Pancreas (tissue), 10 donors: Measurements from ENCODE around the gene ANAPC15. TPM values are rescaled to one million over a fixed set of nuclear protein-coding genes. Genes with fewer than 3 reads are reported as not detected.

ENCODE experiments used
- ATAC-seq, 4 donors: fragments of 200-7000 bp; cut with Tn5 transposase; one replicate each; pipeline versions ENCODE4 v1.8.0 to v1.9.1; 2020; ENCODE audit warnings: mild to moderate bottlenecking in 4 of 4, moderate library complexity in 4 of 4
- DNase-seq, 6 donors: peaks; one replicate each; pipeline ENCODE4 v3.0.0-alpha.2; 2020
- FAIRE-seq: peaks from 2 replicates; lab custom pipeline; 2012; peaks lifted over from hg19 to GRCh38; lab: Jason Lieb, UNC
- H3K27ac ChIP-seq, 4 donors: fragments of 200-600 bp; sonication (generic); 1 replicate in 3 of 4; 2 replicates in 1 of 4; pipeline versions ENCODE4 v1.5.0 to v1.8.0; 2020
- H3K27me3 ChIP-seq, 4 donors: fragments of 200-600 bp; one replicate each; pipeline ENCODE4 v1.8.0; 2021
- H3K36me3 ChIP-seq, 3 donors: fragments of 200-600 bp; sonication (generic) in 1 of 3; one replicate each; pipeline versions ENCODE4 v1.5.0 to v1.8.0; 2020 to 2021
- H3K4me1 ChIP-seq, 3 donors: fragments of 200-600 bp; one replicate each; pipeline ENCODE4 v1.8.0; 2021
- H3K4me3 ChIP-seq, 4 donors: fragments of 200-600 bp; sonication (generic) in 2 of 4; one replicate each; pipeline versions ENCODE4 v1.5.0 to v1.8.0; 2020 to 2021
- H3K9me3 ChIP-seq, 4 donors: fragments of 200-600 bp; one replicate each; pipeline ENCODE4 v1.8.0; 2021
- CTCF ChIP-seq, 4 donors: fragments of 200-600 bp; sonication (generic) in 3 of 4; IDR thresholded peaks; one replicate each; pipeline versions ENCODE4 v1.5.0 to v1.8.0; 2021; ENCODE audit warnings: antibody characterized with exemption in 4 of 4
- WGBS, 2 donors: extraction: QIAGEN DNeasy Blood & Tissue Kit; methylation state at CpG; one replicate each; pipeline ENCODE4 v1.1.7; 2013; 5-methylcytosine and 5-hydroxymethylcytosine counted together
- intact Hi-C, 3 donors: fragments of 100-400 bp; cut with DNase I; formaldehyde crosslinking; loops; one replicate each; pipeline versions ENCODE4 v1.11.1 to v1.14.2; 2022
- polyA plus RNA-seq, 2 donors: library from polyadenylated mRNA; stranded (reverse); fragments of 200-250 nt; gene quantifications; one replicate each; pipeline ENCODE4 v1.2.3, GENCODE V29; 2013
- total RNA-seq, 6 donors: library from RNA; stranded (reverse); fragmentation: NEBNext Ultra II Directional in 4 of 6; extraction: Animal tissue kit (Norgen Biotek cat#: 25700) in 4 of 6; gene quantifications; one replicate each; pipeline versions ENCODE4 v1.2.1 to v1.2.4, GENCODE V29; 2021 to 2023
- donor health status: healthy with polysubstance abuse.
- donor health status: DM: no; HTN: no; CAD: no; lungs with moderate emphysema.
- donor health status: DM: no; HTN: no; CAD: no.
- donor health status: control.
- donor health status: control.
- donor health status: Bipolar disorder and iron deficiency.
- donor health status: DM: yes; HTN: yes; CAD: no.
- donor health status: DM: no; HTN: no; CAD: no.
- donor health status: DM: no; HTN: no; CAD: no.
- donor health status: DM: yes; HTN: yes; CAD: no.

The ANAPC15 gene
- total and polyA plus RNA-seq, 8 donors: 6.7 to 35.0 (median 15.5) TPM

DNA sequence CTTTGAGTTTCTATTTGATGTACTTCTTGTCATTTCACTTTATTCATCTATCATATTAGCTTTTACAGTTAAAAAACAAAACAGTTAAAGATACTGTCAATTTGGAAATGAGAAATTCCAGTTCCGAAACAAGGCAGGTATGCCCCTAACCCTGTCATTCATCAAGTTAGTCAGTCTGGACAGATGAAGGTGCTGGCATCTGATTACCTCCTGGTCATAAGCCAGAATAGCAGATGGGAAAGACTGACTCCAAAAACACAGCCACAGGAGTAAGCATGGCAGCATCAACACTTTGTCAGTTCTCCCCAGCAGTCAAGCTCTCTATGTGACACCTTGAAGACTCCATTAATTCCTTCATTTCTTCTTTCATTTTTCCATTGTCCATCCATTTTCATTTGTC lies 27.5 kb downstream of the ANAPC15 start:
- DNase-seq (no peak), ATAC-seq (no peak), FAIRE-seq (no peak)
- 75 to 79% methylated on average over 1 of the region's 1 CpG for WGBS, 2 donors
- intact Hi-C loops: loop anchor here in 2 of 3 donors (5.0 to 10.0 kb wide), 2 partner anchors 48 to 60 kb away; no protein-coding TSS in a partner anchor
- no peak for TF ChIP-seq CTCF (IDR thresholded peaks at IDR 0.05)
- no peaks in the 10 kb centered on the region for H3K9me3 ChIP-seq
- H3K4me1 ChIP-seq: peaks cover 0 to 6% (median 5%) of the 10 kb centered on the region in 3 donors
- H3K4me3 ChIP-seq: no peak overlapping the region
- peaks cover 0 to 6% (median 0%) of the 10 kb centered on the region in 3 donors for H3K36me3 ChIP-seq
- no peaks in the 10 kb centered on the region for H3K27me3 ChIP-seq
- no peak overlapping the region for H3K27ac ChIP-seq

DNA sequence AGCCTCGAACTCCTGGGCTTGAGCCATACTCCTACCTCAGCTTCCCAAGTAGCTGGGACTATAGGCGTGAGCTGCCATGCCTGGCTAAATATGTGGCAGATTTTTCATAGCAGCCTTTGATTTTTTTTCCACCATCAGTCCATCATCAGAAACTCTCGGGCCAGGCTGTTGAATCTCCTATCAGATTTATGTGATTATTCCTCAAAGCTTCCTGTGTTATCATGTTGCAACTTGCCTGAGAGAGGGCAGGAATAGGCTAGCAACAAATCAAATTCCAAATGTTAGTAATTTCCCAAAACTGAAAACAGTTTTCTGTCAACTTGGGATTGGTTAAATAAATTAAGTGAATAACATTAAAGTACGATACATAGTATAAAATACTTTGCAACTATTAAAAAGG lies 28.4 kb downstream of the ANAPC15 start:
- Histone ChIP-seq H3K27ac (no peak overlapping the region), H3K4me3 (no peak overlapping the region), H3K27me3 (no peaks in the 10 kb centered on the region), H3K36me3 (peaks cover 0 to 6% (median 0%) of the 10 kb centered on the region in 3 donors), H3K4me1 (peaks cover 0 to 10% (median 5%) of the 10 kb centered on the region in 3 donors), H3K9me3 (no peaks in the 10 kb centered on the region)
- no peak for ATAC-seq
- TF ChIP-seq CTCF (IDR thresholded peaks at IDR 0.05): no peak
- intact Hi-C loops: loop anchor here in 1 of 3 donors (10.0 kb wide), 1 partner anchor 59 kb away; no protein-coding TSS in a partner anchor
- DNase-seq: no peak
- no peak for FAIRE-seq
- WGBS, 2 donors: 78 to 90% methylated on average over 4 of the region's 4 CpGs

DNA sequence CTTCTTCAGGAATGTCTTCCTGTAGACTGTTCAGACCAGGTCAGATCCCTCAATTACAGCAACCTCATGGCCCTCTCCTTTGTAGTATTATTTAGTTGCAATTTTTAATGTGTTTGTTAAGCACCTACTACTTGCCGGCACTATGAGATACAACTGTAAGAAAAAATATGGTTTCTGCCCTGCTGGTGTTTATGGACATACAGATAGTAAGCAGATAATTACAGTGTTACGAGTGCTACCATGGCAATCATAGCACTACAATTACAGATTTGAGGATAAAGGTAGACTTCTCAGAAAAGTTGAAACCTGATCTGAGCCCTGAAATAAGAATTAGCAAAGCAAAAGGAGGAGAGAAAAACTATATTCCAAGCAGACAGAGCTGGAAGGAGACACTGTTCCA lies 29.1 kb downstream of the ANAPC15 start:
- H3K9me3 ChIP-seq: no peaks in the 10 kb centered on the region
- no peak overlapping the region for H3K4me3 ChIP-seq
- no peak overlapping the region for H3K27ac ChIP-seq
- no peaks in the 10 kb centered on the region for H3K27me3 ChIP-seq
- intact Hi-C loops: loop anchor here in 1 of 3 donors (10.0 kb wide), 1 partner anchor 59 kb away; no protein-coding TSS in a partner anchor
- H3K4me1 ChIP-seq: peaks cover 0 to 10% (median 5%) of the 10 kb centered on the region in 3 donors
- DNase-seq (no peak), ATAC-seq (no peak), FAIRE-seq (no peak)
- H3K36me3 ChIP-seq: peaks cover 0 to 6% (median 0%) of the 10 kb centered on the region in 3 donors
- TF ChIP-seq CTCF (IDR thresholded peaks at IDR 0.05): no peak
- 65 to 71% methylated on average over 2 of the region's 2 CpGs for WGBS, 2 donors

DNA sequence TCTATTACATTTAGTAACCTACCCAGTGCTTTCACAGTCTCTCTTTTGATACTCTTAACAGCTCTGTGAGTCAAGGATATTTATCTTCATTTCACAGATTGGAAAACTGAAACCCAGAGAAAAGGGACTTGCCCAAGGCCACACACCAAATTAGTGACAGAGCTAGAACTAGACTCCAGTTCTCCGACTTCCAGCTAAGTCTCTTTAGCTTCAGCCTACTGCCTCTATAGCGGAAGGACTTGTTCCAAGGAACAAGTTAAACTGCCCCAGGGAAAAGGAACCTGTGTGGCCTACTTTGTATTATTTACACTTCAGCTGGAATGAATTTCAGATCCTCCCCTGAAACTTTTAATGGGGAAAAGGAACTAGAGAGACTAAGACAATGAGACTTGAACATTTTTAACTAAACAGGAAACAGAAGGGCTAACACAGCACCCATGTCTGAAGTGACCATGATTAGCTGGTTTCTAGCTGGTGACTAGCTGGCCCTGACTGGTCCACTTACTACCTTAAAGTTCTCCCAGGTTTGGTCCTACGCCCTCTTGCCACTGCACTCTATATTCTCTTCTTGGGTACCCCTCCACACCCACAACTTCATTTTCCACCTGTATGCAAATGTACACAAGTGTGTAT lies 30.6 kb downstream of the ANAPC15 start:
- DNase-seq (no peak), FAIRE-seq (no peak), ATAC-seq (no peak)
- peaks cover 0 to 10% (median 5%) of the 10 kb centered on the region in 3 donors for H3K4me1 ChIP-seq
- H3K36me3 ChIP-seq: no peaks in the 10 kb centered on the region
- 74 to 82% methylated on average over 3 of the region's 3 CpGs for WGBS, 2 donors
- no peaks in the 10 kb centered on the region for H3K9me3 ChIP-seq
- no peaks in the 10 kb centered on the region for H3K27me3 ChIP-seq
- intact Hi-C loops: loop anchor here in 1 of 3 donors (10.0 kb wide), 1 partner anchor 57 kb away; no protein-coding TSS in a partner anchor
- TF ChIP-seq CTCF (IDR thresholded peaks at IDR 0.05): no peak
- H3K27ac ChIP-seq: peak overlapping the region in 2 of 4 donors; percentile 12 to 90
- no peak overlapping the region for H3K4me3 ChIP-seq

GRCh38 chr11:72081184-72081644 lies 31.3 kb downstream of the ANAPC15 start:
- Histone ChIP-seq H3K27ac (peak overlapping the region; percentile 77 to 90 (median 84)), H3K4me1 (peaks cover 0 to 10% (median 5%) of the 10 kb centered on the region in 3 donors), H3K27me3 (no peaks in the 10 kb centered on the region), H3K36me3 (no peaks in the 10 kb centered on the region), H3K4me3 (peak overlapping the region; percentile 31 to 85 (median 62)), H3K9me3 (no peaks in the 10 kb centered on the region)
- 61 to 67% methylated on average over 21 of the region's 21 CpGs for WGBS, 2 donors
- DNase-seq: no peak
- intact Hi-C loops: loop anchor here in 1 of 3 donors (10.0 kb wide), 1 partner anchor 56 kb away; no protein-coding TSS in a partner anchor
- FAIRE-seq: no peak
- no peak for TF ChIP-seq CTCF (IDR thresholded peaks at IDR 0.05)
- no peak for ATAC-seq
